ENCODE results near the gene UQCRC1. TPM values are rescaled to one million over a fixed set of nuclear protein-coding genes. Genes with fewer than 3 reads are reported as not detected.

UQCRC1 gene
- polyA plus RNA-seq, 2 of the 4 experiments (the other 2 are of a cell fraction) = 256 to 279 TPM

- H3K9me3 ChIP-seq = peaks cover 15% of the 10 kb centered on the region
- no peak overlapping the region for H3K4me3 ChIP-seq
- ATAC-seq = no peak
- no peak for DNase-seq (ENCODE audit: low read depth in 1 of 2, low spot score in 1 of 2)
- H3K4me2 ChIP-seq = no peak overlapping the region
- POLR2A ChIA-PET = no interaction called here
- H3K4me1 ChIP-seq = no peaks in the 10 kb centered on the region
- no peak for FAIRE-seq
- WGBS (ENCODE audit: missing lambda C conversion rate) = 83% methylated on average over 7 of the region's 7 CpGs
- no peak overlapping the region for H3K27ac ChIP-seq
- TF ChIP-seq CBX2 (IDR thresholded peaks at IDR 0.05; ENCODE audit: borderline replicate concordance, low read depth) (no peak), ZNF302 (CRISPR knock-in tag; IDR thresholded peaks at IDR 0.05) (no peak), HOXA7 (CRISPR knock-in tag; IDR thresholded peaks at IDR 0.05) (no peak), RFX5 (IDR thresholded peaks at IDR 0.05) (no peak), POLR2A (IDR thresholded peaks at IDR 0.05; ENCODE audit: low read length) (no peak), HES2 (IDR thresholded peaks at IDR 0.05) (no peak), ZC3H11A (IDR thresholded peaks at IDR 0.05) (no peak), NPAS2 (CRISPR knock-in tag; IDR thresholded peaks at IDR 0.05; ENCODE audit: borderline replicate concordance) (no peak), CHD2 (IDR thresholded peaks at IDR 0.05; ENCODE audit: low read length, partially characterized antibody) (no peak), CTCF (IDR thresholded peaks at IDR 0.05) (no peak), PHF8 (IDR thresholded peaks at IDR 0.05; ENCODE audit: borderline replicate concordance, low read depth) (no peak), HEYL (CRISPR knock-in tag; IDR thresholded peaks at IDR 0.05) (no peak)
- CTCF ChIA-PET = interaction anchor here (0.7 to 3.7 kb wide), 4 partner anchors 10 to 17 kb away, joined by 3 to 17 read pairs (median 3); partner anchors contain the start of genes SLC26A6 and UQCRC1
Observed at GRCh38 chr3:48619541-48620524, 10.4 kb upstream of the UQCRC1 start.

DNA sequence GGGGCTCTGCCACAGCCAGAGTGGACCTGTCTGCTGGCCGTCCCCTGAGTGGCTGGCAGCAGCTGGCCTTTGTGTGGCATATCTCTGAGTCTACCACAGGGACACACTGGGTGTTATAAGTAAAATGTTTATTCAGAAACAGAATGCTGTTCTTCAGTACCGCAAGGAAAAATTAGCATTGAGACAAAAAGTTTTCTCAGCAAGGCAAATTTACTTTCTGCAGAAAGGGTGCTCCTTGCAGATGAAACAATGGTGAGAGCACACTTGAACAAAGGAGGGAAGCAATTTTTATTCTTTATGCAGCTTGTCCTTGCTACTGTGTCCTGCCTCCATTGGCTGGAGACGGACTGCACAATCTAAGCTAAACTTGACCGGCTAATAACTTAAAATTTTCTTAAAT, 8.1 kb upstream of the UQCRC1 start:
- TF ChIP-seq BCL3 (IDR thresholded peaks at IDR 0.05) = no peak
- no peak for TF ChIP-seq GATA3 (IDR thresholded peaks at IDR 0.05; ENCODE audit: borderline replicate concordance)
- no peak for TF ChIP-seq KDM5A (IDR thresholded peaks at IDR 0.05)
- TF ChIP-seq RAD21 (conservative IDR thresholded peaks at IDR 0.05 in 1 of 2, IDR thresholded peaks at IDR 0.05 in 1 of 2) = no peak
- TF ChIP-seq RNF2 (IDR thresholded peaks at IDR 0.05; ENCODE audit: borderline replicate concordance, low read depth) = no peak
- no peak for TF ChIP-seq USF2 (IDR thresholded peaks at IDR 0.05)
- TF ChIP-seq TP53 (CRISPR knock-in tag; IDR thresholded peaks at IDR 0.05) = no peak
- TF ChIP-seq FOSL2 (IDR thresholded peaks at IDR 0.05) = no peak
- TF ChIP-seq FOSL2 (CRISPR knock-in tag; IDR thresholded peaks at IDR 0.05) = no peak
- TF ChIP-seq CEBPB (IDR thresholded peaks at IDR 0.05) = no peak
- no peak for TF ChIP-seq CBX8 (IDR thresholded peaks at IDR 0.05)
- no peak for TF ChIP-seq JUN (IDR thresholded peaks at IDR 0.05)
- TF ChIP-seq ZC3H11A (IDR thresholded peaks at IDR 0.05) = no peak
- TF ChIP-seq ESRRA (IDR thresholded peaks at IDR 0.05; ENCODE audit: borderline replicate concordance, low read length) = no peak
- no peak for TF ChIP-seq CBX2 (IDR thresholded peaks at IDR 0.05; ENCODE audit: borderline replicate concordance, low read depth)
- no peak for TF ChIP-seq JUNB (IDR thresholded peaks at IDR 0.05)
- TF ChIP-seq FOXS1 (CRISPR knock-in tag; IDR thresholded peaks at IDR 0.05) = no peak
- TF ChIP-seq EP300 (IDR thresholded peaks at IDR 0.05) = no peak
- FAIRE-seq = no peak
- ChIA-PET POLR2A (no interaction called here), CTCF (interaction anchor here (1.2 kb wide), 1 partner anchor 19 kb away, joined by 4 read pairs; no protein-coding TSS in a partner anchor)
- 87% methylated on average over 4 of the region's 4 CpGs for WGBS (ENCODE audit: missing lambda C conversion rate)
- H3K4me1 ChIP-seq = peaks cover 10% of the 10 kb centered on the region; the same call in 2 of the 3 replicates
- H3K9me3 ChIP-seq = peaks cover 15% of the 10 kb centered on the region
- no peak overlapping the region for H3K4me3 ChIP-seq
- no peak for DNase-seq (ENCODE audit: low read depth in 1 of 2, low spot score in 1 of 2)
- no peak overlapping the region for H3K4me2 ChIP-seq
- no peak overlapping the region for H3K27ac ChIP-seq
- ATAC-seq = no peak

Data from A549 (cell line).